ENCODE data around the gene LIFR. TPM values are rescaled to one million over a fixed set of nuclear protein-coding genes. Genes with fewer than 3 reads are reported as not detected.

Gene LIFR
- polyA plus RNA-seq, 1 of the 3 experiments (the other 2 are of a cell fraction): 3.8 TPM

DNA sequence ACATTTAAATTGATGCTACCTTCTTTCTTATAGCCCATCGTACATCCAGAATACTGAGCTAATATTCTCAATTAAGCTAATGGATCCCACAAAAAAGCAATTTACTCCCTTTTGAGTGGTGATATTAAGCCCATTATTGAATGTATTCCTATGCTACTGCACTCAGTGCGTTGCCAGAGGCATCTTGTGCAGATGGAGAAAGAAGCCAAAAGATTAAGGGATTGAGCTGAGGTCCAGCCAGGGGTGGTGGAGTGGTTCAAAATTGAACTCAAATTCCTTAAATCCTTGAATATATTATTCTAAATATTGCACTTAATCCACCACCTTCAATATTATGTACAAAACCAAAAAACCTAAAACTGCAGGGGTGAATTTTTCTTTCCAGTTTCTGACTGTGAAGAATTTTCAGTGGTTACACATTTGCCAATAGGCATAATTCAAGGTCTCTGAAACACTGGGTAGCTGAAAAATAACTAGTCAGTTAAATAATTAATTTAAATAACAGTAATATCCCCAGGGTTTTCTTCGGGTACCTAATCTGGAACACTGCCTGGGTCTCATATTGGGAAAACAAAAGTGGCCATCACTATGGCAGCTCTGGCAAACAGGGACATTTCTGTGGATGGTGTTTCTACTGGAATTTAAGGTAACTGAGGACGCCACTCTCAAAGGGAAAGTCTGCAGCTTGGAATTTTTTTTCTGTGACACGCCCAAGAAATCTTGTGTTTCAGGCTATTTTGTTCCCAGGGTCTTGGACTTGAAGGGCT, 6.2 kb upstream of the LIFR start:
- H3K4me3 ChIP-seq (ENCODE audit: low read depth in 2 of 2, low read length in 1 of 2): no peak overlapping the region
- 69% methylated on average over 5 of the region's 5 CpGs for WGBS (ENCODE audit: low lambda C conversion rate)
- H3K27ac ChIP-seq (ENCODE audit: low read depth in 2 of 2, low read length in 1 of 2): no peak overlapping the region; a peak in 2 of 4 replicates
- H3K27me3 ChIP-seq (ENCODE audit: insufficient read depth): no peaks in the 10 kb centered on the region
- no peaks in the 10 kb centered on the region for H3K9me3 ChIP-seq
- H3K4me2 ChIP-seq: no peak overlapping the region
- H2AFZ ChIP-seq (ENCODE audit: low read depth): no peak overlapping the region
- ChIA-PET CTCF (interaction anchor here (0.8 to 3.4 kb wide), 5 partner anchors 9 to 247 kb away, joined by 3 to 14 read pairs (median 3); no protein-coding TSS in a partner anchor), POLR2A (no interaction called here)
- DNase-seq: peak; percentile 25
- no peaks in the 10 kb centered on the region for H3K79me2 ChIP-seq (ENCODE audit: insufficient read depth)
- H3F3A ChIP-seq (replicated peaks; ENCODE audit: insufficient read depth): no peaks in the 10 kb centered on the region
- H3K36me3 ChIP-seq (replicated peaks in 1 of 2; ENCODE audit: control insufficient read depth in 1 of 2, insufficient read depth in 2 of 2, low read length in 1 of 2): no peaks in the 10 kb centered on the region
- peaks cover 0 to 4% of the 10 kb centered on the region in 2 experiments; a peak in 2 of 4 replicates for H3K4me1 ChIP-seq (ENCODE audit: control insufficient read depth in 1 of 2, insufficient read depth in 2 of 2, low read depth in 1 of 2, low read length in 1 of 2)
- no peak for TF ChIP-seq TEAD4 (IDR thresholded peaks at IDR 0.05; ENCODE audit: borderline replicate concordance, insufficient read depth)
- TF ChIP-seq NRF1 (IDR thresholded peaks at IDR 0.05; ENCODE audit: low read depth, low read length): no peak
- TF ChIP-seq FOSL2 (IDR thresholded peaks at IDR 0.05; ENCODE audit: borderline replicate concordance, low read depth): no peak
- no peak for TF ChIP-seq JUND (IDR thresholded peaks at IDR 0.05)
- no peak for TF ChIP-seq FOXM1 (IDR thresholded peaks at IDR 0.05; ENCODE audit: low read depth)
- no peak for TF ChIP-seq FOXJ3 (CRISPR knock-in tag; IDR thresholded peaks at IDR 0.05)
- no peak overlapping the region for H3K9ac ChIP-seq
- no peaks in the 10 kb centered on the region for H4K20me1 ChIP-seq (ENCODE audit: insufficient read depth)
- H3K9me2 ChIP-seq: no peaks in the 10 kb centered on the region

DNA sequence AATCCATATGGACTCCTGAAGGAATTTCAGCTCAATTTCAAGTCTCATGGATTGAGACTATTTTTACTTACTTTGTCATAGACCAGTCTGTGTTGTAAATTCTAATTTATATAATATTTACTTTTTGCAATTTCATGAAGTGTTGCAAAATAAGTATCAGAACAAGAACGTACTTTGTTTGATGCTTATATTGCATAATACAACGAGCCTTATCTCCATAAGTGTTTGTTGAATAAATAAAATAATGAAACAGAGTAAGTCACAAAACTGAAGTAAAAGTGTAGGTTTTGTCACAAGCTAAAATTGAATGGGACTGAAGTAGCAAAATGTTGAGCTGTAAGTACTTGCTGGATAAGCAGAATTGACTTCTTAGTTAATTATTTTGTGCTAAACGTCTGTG, 3.0 kb upstream of the LIFR start:
- POLR2A ChIA-PET: no interaction called here
- no peaks in the 10 kb centered on the region for H3K36me3 ChIP-seq (replicated peaks in 1 of 2; ENCODE audit: control insufficient read depth in 1 of 2, insufficient read depth in 2 of 2, low read length in 1 of 2)
- peaks cover 0 to 4% of the 10 kb centered on the region in 2 experiments; a peak in 2 of 4 replicates for H3K4me1 ChIP-seq (ENCODE audit: control insufficient read depth in 1 of 2, insufficient read depth in 2 of 2, low read depth in 1 of 2, low read length in 1 of 2)
- H3K9ac ChIP-seq: no peak overlapping the region
- no peaks in the 10 kb centered on the region for H3K9me3 ChIP-seq
- H3K27ac ChIP-seq (ENCODE audit: low read depth in 2 of 2, low read length in 1 of 2): no peak overlapping the region
- no peaks in the 10 kb centered on the region for H3K27me3 ChIP-seq (ENCODE audit: insufficient read depth)
- H3K4me2 ChIP-seq: no peak overlapping the region
- peaks cover 6% of the 10 kb centered on the region; the same call in 1 of the 2 replicates for H3K79me2 ChIP-seq (ENCODE audit: insufficient read depth)
- H3F3A ChIP-seq (replicated peaks; ENCODE audit: insufficient read depth): peaks cover 4% of the 10 kb centered on the region
- no peaks in the 10 kb centered on the region for H3K9me2 ChIP-seq
- DNase-seq: no peak
- no peaks in the 10 kb centered on the region for H4K20me1 ChIP-seq (ENCODE audit: insufficient read depth)
- no peak overlapping the region for H3K4me3 ChIP-seq (ENCODE audit: low read depth in 2 of 2, low read length in 1 of 2)
- WGBS (ENCODE audit: low lambda C conversion rate): 84% methylated on average over 3 of the region's 3 CpGs
- TF ChIP-seq YY1 (IDR thresholded peaks at IDR 0.05; ENCODE audit: low read depth): no peak
- TF ChIP-seq RCOR1 (IDR thresholded peaks at IDR 0.05; ENCODE audit: low read length): no peak
- TF ChIP-seq, protein P1, sequence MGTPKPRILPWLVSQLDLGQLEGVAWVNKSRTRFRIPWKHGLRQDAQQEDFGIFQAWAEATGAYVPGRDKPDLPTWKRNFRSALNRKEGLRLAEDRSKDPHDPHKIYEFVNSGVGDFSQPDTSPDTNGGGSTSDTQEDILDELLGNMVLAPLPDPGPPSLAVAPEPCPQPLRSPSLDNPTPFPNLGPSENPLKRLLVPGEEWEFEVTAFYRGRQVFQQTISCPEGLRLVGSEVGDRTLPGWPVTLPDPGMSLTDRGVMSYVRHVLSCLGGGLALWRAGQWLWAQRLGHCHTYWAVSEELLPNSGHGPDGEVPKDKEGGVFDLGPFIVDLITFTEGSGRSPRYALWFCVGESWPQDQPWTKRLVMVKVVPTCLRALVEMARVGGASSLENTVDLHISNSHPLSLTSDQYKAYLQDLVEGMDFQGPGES (IDR thresholded peaks at IDR 0.05; ENCODE audit: low read depth, low read length): no peak
- no peak for TF ChIP-seq TCF12 (IDR thresholded peaks at IDR 0.05)
- no peak for TF ChIP-seq CHD2 (IDR thresholded peaks at IDR 0.05; ENCODE audit: low read length, partially characterized antibody)
- no peak for TF ChIP-seq RFX5 (IDR thresholded peaks at IDR 0.05; ENCODE audit: low read length)
- no peak for TF ChIP-seq SIN3A (IDR thresholded peaks at IDR 0.05; ENCODE audit: borderline replicate concordance, low read depth, low read length)
- TF ChIP-seq, protein P2, sequence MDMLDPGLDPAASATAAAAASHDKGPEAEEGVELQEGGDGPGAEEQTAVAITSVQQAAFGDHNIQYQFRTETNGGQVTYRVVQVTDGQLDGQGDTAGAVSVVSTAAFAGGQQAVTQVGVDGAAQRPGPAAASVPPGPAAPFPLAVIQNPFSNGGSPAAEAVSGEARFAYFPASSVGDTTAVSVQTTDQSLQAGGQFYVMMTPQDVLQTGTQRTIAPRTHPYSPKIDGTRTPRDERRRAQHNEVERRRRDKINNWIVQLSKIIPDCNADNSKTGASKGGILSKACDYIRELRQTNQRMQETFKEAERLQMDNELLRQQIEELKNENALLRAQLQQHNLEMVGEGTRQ (IDR thresholded peaks at IDR 0.05; ENCODE audit: borderline replicate concordance, low read depth, low read length): no peak
- no peak for TF ChIP-seq NFIC (IDR thresholded peaks at IDR 0.05; ENCODE audit: borderline replicate concordance)
- TF ChIP-seq GATA2 (CRISPR knock-in tag; IDR thresholded peaks at IDR 0.05): no peak
- no peak for TF ChIP-seq TEAD4 (IDR thresholded peaks at IDR 0.05; ENCODE audit: borderline replicate concordance, insufficient read depth)
- TF ChIP-seq MEF2A (IDR thresholded peaks at IDR 0.05; ENCODE audit: borderline replicate concordance, low read depth): no peak
- no peak for TF ChIP-seq NRF1 (IDR thresholded peaks at IDR 0.05; ENCODE audit: low read depth, low read length)
- TF ChIP-seq FOSL2 (IDR thresholded peaks at IDR 0.05; ENCODE audit: borderline replicate concordance, low read depth): no peak
- TF ChIP-seq, protein P3, sequence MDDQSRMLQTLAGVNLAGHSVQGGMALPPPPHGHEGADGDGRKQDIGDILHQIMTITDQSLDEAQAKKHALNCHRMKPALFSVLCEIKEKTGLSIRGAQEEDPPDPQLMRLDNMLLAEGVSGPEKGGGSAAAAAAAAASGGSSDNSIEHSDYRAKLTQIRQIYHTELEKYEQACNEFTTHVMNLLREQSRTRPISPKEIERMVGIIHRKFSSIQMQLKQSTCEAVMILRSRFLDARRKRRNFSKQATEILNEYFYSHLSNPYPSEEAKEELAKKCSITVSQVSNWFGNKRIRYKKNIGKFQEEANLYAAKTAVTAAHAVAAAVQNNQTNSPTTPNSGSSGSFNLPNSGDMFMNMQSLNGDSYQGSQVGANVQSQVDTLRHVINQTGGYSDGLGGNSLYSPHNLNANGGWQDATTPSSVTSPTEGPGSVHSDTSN (IDR thresholded peaks at IDR 0.05): no peak
- no peak for TF ChIP-seq SMC3 (IDR thresholded peaks at IDR 0.05; ENCODE audit: low read depth, low read length)
- TF ChIP-seq RAD21 (IDR thresholded peaks at IDR 0.05; ENCODE audit: low read length): no peak
- CTCF ChIA-PET: interaction anchor here (0.8 to 3.4 kb wide), 4 partner anchors 118 to 353 kb away, joined by 3 to 14 read pairs (median 4); no protein-coding TSS in a partner anchor
- no peak overlapping the region for H2AFZ ChIP-seq (ENCODE audit: low read depth)

All from SK-N-SH (cell line).